Transverse colon (tissue), 4 donors: ENCODE data around the gene POLRMT.

Source experiments
- EP300 ChIP-seq: sonication (generic); formaldehyde crosslinking; IDR thresholded peaks from one replicate; pipeline ENCODE4 v1.6.1; 2017; ENCODE audit warnings: antibody characterized with exemption, low read depth
- POLR2A ChIP-seq: fragments of 450-650 bp; IDR thresholded peaks from one replicate; pipeline ENCODE4 v1.6.1; 2016; ENCODE audit warnings: antibody characterized with exemption, mild to moderate bottlenecking, moderate library complexity
- POLR2AphosphoS5 ChIP-seq, 3 donors: sonication (generic); formaldehyde crosslinking; IDR thresholded peaks; one replicate each; pipeline ENCODE4 v1.6.1; 2016; ENCODE audit warnings: antibody characterized with exemption in 3 of 3
- TF ChIP-seq, protein P1 (sequence below), 5 experiments: fragments of 200-600 bp in 3 of 5; fragments of 450-650 bp in 2 of 5; sonication (generic) in 3 of 5; IDR thresholded peaks; 1 replicate in 2 of 5; 2 replicates in 3 of 5; pipeline ENCODE4 v1.5.1; 2016 to 2017; ENCODE audit warnings: antibody characterized with exemption in 5 of 5, inconsistent platforms in 3 of 5, mild to moderate bottlenecking in 2 of 5, moderate library complexity in 1 of 5

DNA sequence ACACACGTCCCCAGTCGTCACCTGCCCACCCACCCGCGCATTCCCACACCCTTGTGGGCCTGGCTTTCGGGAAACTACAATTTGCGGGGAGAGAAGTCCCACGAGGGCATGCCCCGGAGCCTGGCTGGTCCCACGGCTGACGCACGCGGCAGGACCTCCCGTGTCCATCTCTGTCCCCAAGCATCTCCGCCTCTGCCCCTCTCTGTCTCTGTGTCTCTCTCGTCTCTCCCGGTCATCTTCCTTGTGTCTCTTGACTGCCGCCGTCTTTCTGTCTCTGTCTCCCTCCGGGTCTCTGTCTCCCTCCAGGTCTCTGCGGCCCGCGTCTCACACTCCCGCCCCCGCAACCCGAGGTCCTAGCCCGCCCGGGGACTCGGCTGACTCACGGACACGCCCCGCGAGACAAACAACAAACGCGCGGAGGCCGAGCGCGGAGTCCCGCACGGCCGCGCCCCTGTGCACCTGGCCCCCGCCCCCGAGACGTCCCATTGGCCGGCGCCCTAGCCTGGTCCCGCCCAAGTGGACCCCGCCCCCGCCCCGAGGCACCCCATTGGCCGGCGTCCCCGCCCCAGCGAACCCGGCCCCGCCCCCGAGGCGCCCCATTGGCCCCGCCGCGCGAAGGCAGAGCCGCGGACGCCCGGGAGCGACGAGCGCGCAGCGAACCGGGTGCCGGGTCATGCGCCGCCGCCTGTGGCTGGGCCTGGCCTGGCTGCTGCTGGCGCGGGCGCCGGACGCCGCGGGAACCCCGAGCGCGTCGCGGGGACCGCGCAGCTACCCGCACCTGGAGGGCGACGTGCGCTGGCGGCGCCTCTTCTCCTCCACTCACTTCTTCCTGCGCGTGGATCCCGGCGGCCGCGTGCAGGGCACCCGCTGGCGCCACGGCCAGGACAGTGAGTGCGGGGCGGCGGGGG, 6.2 kb upstream of the POLRMT start, which contains the start of gene FGF22:
- TF ChIP-seq, protein P1, sequence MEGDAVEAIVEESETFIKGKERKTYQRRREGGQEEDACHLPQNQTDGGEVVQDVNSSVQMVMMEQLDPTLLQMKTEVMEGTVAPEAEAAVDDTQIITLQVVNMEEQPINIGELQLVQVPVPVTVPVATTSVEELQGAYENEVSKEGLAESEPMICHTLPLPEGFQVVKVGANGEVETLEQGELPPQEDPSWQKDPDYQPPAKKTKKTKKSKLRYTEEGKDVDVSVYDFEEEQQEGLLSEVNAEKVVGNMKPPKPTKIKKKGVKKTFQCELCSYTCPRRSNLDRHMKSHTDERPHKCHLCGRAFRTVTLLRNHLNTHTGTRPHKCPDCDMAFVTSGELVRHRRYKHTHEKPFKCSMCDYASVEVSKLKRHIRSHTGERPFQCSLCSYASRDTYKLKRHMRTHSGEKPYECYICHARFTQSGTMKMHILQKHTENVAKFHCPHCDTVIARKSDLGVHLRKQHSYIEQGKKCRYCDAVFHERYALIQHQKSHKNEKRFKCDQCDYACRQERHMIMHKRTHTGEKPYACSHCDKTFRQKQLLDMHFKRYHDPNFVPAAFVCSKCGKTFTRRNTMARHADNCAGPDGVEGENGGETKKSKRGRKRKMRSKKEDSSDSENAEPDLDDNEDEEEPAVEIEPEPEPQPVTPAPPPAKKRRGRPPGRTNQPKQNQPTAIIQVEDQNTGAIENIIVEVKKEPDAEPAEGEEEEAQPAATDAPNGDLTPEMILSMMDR (IDR thresholded peaks at IDR 0.05), result no peak
- no peak for TF ChIP-seq EP300
- no peak for TF ChIP-seq POLR2AphosphoS5 (IDR thresholded peaks at IDR 0.05)
- no peak for TF ChIP-seq POLR2A
